ENCODE data around the gene NAALADL2.

DNA sequence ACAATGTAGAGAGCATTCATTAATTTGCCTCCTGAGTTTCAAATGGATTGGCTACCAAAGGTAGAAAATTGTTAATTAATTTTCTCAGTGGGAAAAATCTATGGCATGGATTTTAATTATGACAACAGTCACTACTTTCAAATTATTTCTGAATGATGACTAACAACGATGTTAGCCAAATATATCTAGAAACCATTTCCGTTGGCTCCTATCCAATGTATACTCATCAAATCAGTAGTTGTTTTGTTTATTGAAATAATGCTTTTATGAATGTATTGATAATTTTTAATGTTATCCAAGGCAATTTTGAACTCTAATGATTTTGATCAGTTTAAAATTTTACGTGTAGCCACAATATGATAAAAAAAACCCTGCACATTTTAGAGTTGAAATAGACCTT is 333.4 kb downstream of the NAALADL2 start:
- TF ChIP-seq, protein P1, sequence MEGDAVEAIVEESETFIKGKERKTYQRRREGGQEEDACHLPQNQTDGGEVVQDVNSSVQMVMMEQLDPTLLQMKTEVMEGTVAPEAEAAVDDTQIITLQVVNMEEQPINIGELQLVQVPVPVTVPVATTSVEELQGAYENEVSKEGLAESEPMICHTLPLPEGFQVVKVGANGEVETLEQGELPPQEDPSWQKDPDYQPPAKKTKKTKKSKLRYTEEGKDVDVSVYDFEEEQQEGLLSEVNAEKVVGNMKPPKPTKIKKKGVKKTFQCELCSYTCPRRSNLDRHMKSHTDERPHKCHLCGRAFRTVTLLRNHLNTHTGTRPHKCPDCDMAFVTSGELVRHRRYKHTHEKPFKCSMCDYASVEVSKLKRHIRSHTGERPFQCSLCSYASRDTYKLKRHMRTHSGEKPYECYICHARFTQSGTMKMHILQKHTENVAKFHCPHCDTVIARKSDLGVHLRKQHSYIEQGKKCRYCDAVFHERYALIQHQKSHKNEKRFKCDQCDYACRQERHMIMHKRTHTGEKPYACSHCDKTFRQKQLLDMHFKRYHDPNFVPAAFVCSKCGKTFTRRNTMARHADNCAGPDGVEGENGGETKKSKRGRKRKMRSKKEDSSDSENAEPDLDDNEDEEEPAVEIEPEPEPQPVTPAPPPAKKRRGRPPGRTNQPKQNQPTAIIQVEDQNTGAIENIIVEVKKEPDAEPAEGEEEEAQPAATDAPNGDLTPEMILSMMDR (IDR thresholded peaks at IDR 0.05), result no peak
- no peak for TF ChIP-seq POLR2A (IDR thresholded peaks at IDR 0.05)

Measured in uterus (tissue), 2 donors.